Choroid plexus epithelial cell (primary cell): Measurements from ENCODE around the gene NMUR1.

Experiments used
- DNase-seq: peaks from one replicate; pipeline ENCODE4 v3.0.0-alpha.2; 2010; ENCODE audit warnings: low read depth
- H3K4me3 ChIP-seq: 2 replicates; pipeline ENCODE4 v1.5.1; 2011; ENCODE audit warnings: low read depth, mild to moderate bottlenecking, control low read depth, low read length, moderate library complexity
- TF ChIP-seq, protein P1 (sequence below): conservative IDR thresholded peaks from 2 replicates; pipeline ENCODE4 v1.5.1; 2011; ENCODE audit warnings: low read depth, mild to moderate bottlenecking, control low read depth, inconsistent platforms, low read length, moderate library complexity

The NMUR1 gene

DNA sequence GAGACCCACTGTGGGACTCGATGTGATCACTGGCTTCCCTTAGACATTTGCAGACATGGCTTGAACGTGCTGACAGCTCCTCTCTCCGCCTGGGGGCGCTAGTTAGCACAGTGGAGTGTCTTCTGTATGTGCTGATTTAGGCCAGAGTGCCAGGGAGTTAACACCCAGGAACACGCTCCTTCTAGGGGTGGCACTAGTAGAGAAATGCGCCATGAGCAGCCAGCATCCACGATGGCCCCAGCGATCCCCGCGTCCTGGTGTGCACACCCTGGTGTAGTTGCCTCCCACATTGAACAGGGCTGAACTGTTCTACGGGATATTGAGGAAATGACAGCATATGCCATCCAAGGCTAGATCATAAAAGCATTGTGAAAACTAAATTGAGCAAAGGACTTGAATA, 11.4 kb upstream of the NMUR1 start:
- no peak for DNase-seq
- TF ChIP-seq, protein P1, sequence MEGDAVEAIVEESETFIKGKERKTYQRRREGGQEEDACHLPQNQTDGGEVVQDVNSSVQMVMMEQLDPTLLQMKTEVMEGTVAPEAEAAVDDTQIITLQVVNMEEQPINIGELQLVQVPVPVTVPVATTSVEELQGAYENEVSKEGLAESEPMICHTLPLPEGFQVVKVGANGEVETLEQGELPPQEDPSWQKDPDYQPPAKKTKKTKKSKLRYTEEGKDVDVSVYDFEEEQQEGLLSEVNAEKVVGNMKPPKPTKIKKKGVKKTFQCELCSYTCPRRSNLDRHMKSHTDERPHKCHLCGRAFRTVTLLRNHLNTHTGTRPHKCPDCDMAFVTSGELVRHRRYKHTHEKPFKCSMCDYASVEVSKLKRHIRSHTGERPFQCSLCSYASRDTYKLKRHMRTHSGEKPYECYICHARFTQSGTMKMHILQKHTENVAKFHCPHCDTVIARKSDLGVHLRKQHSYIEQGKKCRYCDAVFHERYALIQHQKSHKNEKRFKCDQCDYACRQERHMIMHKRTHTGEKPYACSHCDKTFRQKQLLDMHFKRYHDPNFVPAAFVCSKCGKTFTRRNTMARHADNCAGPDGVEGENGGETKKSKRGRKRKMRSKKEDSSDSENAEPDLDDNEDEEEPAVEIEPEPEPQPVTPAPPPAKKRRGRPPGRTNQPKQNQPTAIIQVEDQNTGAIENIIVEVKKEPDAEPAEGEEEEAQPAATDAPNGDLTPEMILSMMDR, result peak; percentile 41
- H3K4me3 ChIP-seq, result no peak overlapping the region

DNA sequence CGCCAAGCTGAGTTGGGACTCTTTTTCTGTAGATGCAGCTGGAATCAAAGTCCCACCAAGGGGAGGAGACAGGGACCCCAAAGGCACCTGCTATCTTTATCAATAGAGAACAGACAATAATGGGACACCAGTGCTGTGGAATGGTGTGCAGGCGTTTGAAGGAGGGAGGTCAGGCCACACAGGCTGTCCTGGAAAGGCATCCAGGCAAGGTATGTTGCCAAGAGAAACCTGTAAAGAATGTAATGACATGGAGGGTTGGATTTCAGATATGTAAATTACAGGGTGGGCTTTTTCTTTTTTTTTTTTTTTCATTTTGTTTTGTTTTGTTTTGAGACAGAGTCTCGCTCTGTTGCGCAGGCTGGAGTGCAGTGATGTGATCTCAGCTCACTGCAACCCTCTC, 9.7 kb upstream of the NMUR1 start:
- TF ChIP-seq, protein P1, result no peak
- H3K4me3 ChIP-seq, result no peak overlapping the region
- no peak for DNase-seq

DNA sequence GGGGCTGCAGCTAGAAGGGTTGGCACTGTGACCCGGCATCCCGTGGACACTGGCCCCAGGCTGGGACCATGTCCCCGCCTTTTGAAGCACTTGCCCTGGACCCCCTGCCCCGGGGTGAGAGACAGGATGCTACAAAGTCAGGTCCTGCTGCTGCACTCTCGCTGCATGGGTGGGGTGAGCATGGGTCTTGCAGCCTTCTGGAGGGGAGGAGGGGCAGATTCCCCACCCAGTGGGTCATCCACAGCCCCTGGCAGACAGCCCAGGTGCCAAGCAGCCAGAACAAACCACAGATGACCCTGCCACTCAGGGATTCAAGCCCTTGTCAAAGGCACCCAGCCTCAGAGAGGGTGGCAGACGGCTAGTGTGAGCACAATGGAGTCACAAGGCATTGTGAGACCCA, 5.7 kb upstream of the NMUR1 start:
- TF ChIP-seq, protein P1, result no peak
- H3K4me3 ChIP-seq, result no peak overlapping the region
- no peak for DNase-seq

DNA sequence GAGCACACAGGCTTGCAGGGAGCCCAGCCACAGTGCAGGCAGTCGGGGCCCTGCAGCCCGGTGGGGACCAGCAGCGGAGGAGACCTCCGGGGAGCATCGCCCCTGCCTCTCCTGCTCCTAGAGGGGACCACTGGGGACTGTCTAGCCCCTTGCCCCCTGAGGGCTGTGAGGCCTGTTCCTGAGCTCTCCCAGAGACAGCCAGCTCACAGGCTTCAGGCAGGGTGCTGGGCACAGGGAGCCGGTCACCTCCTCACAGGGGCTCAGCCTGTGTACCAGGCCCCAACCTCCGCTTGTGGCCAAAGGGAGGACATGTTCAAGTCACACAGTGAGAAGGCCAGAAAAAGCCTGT, 3.5 kb upstream of the NMUR1 start:
- H3K4me3 ChIP-seq, result no peak overlapping the region
- DNase-seq, result no peak
- TF ChIP-seq, protein P1, result no peak

DNA sequence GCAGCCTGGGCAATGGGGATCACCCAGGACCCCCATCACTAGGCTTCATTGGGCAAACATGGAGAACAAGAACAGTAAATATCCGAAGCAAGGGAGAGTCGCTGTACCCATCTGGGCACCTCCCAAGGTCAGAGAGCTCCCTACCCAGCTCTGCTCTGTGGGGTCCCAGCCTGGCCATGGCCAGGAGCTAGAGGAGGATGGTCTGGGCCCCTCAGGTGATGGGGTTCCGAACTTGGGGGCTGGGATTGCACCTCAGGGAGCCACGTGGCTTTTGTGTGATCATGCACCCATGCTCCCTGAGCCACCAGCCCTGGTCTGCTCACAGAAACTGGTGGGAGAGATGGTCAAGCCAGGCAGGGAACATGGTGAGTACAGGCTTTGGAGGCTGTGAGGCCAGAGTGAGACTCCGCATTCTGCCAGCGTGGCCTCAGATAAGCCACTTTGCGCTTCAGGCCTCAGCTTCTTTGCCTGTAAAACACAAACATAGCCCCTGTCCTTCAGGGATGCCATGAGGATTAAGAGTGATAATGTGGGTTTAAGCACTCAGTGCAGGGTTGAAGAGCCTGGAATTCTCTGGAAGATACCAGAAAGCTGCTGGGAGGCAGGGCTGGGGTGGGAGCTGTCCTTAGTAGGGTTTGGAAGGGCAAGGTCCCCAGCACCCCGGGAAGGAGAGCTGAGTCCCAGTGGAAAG, 3.0 kb upstream of the NMUR1 start:
- DNase-seq, result no peak
- TF ChIP-seq, protein P1, result no peak
- H3K4me3 ChIP-seq, result no peak overlapping the region

DNA sequence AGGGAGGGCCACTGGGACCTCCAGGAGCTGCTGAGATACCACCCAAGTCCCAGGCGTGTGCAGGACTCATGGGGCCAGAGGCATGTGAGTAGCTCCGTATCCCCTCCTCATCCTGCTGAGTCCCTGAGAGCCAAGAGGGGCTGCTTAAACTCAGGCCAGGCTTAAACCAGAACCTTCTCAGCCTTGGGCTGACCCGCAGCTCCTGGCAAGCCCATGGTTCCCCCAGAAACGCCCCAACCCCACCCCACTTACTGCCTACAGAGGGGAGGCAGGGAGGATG, 2.5 kb upstream of the NMUR1 start:
- no peak for DNase-seq
- H3K4me3 ChIP-seq, result no peak overlapping the region
- TF ChIP-seq, protein P1, result no peak

DNA sequence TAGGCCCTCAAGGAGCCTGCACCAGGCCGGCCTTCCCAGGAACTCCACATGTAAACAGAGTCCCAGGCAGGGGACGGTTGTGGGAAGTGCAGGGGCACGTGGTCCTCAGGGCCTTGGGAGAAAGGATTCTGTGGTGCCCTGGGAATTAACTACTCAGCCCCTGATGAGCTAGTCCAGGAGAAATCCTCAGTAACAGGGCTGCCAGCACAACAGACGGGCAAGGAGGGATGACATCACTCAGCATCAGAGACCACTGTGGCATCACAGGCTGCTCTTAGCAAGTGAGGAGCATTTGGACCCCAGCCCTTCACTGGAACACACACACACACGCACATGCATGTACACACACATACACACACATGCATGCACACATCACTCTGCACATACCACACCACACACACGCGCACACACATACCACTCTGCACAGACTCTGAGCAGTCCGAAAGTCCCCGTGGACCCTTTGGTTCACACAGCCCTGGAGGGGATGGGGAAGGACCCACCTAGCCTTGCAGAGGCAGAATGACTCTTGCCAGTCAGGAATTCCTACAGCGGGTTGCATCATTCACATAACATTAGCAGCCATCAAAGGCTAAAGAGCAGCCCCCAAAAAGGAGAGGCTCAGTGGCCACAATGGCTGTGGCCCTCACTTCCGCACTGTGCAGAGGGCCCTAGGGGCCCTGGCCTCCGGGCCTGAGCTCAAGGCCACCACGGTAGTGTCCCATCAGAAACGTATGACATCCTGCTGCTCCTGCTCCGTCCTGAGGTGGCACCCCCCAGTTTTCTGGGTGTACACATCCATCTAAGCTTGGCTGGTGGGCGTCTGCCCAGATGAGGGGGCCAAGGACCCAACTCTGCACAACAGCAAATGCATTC, 1.9 kb upstream of the NMUR1 start:
- no peak for DNase-seq
- H3K4me3 ChIP-seq, result no peak overlapping the region
- TF ChIP-seq, protein P1, result no peak
